ENCODE data around the gene COL26A1.

DNA sequence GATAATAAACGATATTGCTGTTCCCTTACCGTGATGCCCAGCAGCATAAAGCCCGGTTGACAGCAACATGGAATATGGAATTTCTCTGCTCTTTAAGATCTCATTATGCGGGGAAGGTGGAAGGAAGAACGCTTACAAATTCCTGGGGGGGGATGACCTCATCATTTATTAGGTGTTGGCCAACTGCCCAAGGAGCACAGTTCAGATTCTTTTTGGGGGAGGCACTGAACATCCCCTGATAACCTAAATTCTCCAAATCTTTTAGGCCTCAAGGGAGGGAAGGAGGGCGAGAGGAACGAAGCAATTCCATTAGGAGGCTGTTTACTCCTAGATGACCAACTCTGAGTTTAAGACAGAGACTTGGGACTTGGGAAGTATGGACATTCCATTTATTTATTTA, 5.2 kb upstream of the COL26A1 start:
- TF ChIP-seq POLR2A (IDR thresholded peaks at IDR 0.05) (no peak), POLR2AphosphoS5 (IDR thresholded peaks at IDR 0.05) (no peak)
